Measurements from ENCODE around the gene HOXA11.

GRCh38 chr7:27165996-27166530 lies 19.0 kb downstream of the HOXA11 start:
- TF ChIP-seq CTCF (IDR thresholded peaks at IDR 0.05) (no peak), SMC3 (IDR thresholded peaks at IDR 0.05; ENCODE audit: low read depth, low read length) (no peak), JUND (IDR thresholded peaks at IDR 0.05) (no peak), SIN3A (IDR thresholded peaks at IDR 0.05; ENCODE audit: borderline replicate concordance, low read depth, low read length) (no peak), RCOR1 (IDR thresholded peaks at IDR 0.05; ENCODE audit: low read length) (no peak), EZH2phosphoT487 (IDR thresholded peaks at IDR 0.05; ENCODE audit: borderline replicate concordance, low read depth) (no peak; the same call in 1 of the 2 replicates), POLR2AphosphoS5 (IDR thresholded peaks at IDR 0.05; ENCODE audit: low read depth, low read length) (no peak), FOSL2 (IDR thresholded peaks at IDR 0.05; ENCODE audit: borderline replicate concordance, low read depth) (no peak), EP300 (IDR thresholded peaks at IDR 0.05; ENCODE audit: borderline replicate concordance in 1 of 2, low read depth in 1 of 2, low read length in 1 of 2) (no peak)
- TF ChIP-seq, protein P1, sequence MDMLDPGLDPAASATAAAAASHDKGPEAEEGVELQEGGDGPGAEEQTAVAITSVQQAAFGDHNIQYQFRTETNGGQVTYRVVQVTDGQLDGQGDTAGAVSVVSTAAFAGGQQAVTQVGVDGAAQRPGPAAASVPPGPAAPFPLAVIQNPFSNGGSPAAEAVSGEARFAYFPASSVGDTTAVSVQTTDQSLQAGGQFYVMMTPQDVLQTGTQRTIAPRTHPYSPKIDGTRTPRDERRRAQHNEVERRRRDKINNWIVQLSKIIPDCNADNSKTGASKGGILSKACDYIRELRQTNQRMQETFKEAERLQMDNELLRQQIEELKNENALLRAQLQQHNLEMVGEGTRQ (IDR thresholded peaks at IDR 0.05; ENCODE audit: borderline replicate concordance, low read depth, low read length) = no peak
